IPS-NIHi11 (cell line): ENCODE data around the gene DNAH9.
"Not testable (repeated sequence)": the region's sequence is repeated elsewhere in the genome, so short reads cannot be mapped to it uniquely, and the experiment has no call there.

Experiments
- DNase-seq: peaks from one replicate; pipeline ENCODE4 v3.0.0; 2012; ENCODE audit warnings: mixed read lengths, low spot score

The DNAH9 gene

DNA sequence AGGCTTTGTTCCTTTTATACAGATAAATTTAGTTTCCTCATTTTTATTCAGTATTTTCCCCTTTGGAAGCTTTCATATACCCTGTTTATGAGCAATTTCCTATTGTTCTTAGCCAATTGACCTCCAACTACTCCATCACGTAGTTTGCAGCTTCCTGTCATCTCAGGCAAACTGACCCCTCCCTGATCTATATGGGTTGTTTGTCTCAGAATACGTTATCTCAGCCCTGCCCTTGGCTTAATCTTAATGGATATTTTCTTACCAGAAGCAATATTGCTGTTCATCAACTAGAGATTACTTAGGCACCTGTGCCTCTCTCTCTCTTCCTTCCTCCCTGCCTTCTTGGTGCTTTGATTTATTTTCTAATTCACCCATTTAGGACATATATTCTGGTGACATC is 317.8 kb downstream of the DNAH9 start:
- no peak for DNase-seq

DNA sequence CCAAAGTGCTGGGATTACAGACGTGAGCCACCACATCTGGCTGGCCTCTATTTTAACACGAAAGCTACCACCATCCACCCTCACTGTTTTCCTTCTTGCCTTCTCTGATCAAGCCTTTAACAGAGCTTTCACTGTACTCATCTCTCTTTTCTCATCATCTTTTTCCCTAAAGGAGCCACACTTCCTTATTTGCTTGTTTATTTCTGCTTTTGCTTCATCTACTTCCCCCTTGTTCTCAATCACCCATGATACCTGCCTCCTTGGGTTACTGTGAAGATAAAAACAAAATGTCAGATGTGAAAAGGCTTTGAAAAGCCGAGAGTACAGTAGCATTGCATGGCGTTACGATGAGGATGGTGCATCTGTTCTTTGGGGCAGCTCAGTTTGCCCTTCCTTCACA is 319.1 kb downstream of the DNAH9 start:
- DNase-seq = no peak

DNA sequence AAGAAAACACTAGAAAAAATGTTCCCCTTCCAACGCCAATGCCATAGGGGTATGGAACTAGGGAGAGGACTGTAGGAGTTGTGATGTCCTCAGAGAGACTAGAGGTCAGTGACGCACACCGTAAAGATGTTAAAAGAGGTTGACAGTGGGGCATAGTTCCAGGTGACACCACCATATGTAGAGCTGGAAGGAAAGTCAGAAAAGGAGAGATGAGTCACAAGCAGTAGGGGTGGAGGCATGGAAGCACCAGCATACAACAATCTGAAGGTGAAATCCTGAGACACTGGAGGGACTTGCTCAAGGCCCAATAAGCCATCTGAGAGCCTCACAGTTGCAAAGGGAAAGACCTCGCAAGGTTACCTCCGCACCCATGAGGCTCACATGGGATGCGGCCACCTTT is 323.0 kb downstream of the DNAH9 start:
- no peak for DNase-seq

DNA sequence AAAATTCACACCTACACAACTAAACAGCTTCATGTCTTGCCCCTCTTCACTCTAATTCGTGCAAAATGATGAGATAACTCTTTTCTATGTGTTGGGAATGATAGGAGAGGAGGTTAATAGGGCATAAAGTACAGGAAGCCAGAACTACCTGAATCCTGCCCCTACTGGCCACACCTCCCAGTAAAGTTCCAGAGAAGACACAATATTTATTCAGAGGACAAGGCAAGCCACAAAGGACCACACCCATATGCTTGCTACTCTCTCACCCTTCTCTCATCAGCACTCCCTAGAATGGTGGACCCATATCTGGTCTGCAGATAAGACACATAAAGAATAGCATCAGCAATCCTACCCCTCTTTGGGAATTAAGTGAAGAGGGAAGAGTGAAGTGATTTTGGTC is 324.4 kb downstream of the DNAH9 start:
- DNase-seq = no peak

DNA sequence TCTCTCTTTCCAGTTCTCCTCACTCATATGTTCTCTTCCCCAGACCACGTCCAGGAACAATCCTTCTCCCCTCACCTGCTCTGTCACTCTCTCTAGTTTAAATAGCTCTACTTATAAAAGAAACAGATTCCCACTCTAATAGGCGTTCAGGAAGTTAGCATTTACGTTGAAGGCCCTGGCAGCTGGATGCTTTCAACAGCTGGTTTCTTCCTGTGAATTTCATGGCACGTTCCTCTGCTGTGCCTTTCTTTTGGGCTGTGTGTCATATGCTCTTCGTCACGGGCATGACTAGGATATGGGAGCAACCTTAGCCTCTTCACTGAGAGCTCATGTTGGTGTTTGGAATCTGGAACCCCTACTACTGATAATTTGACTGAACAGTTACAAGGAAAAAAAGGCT is 325.8 kb downstream of the DNAH9 start:
- no peak for DNase-seq

DNA sequence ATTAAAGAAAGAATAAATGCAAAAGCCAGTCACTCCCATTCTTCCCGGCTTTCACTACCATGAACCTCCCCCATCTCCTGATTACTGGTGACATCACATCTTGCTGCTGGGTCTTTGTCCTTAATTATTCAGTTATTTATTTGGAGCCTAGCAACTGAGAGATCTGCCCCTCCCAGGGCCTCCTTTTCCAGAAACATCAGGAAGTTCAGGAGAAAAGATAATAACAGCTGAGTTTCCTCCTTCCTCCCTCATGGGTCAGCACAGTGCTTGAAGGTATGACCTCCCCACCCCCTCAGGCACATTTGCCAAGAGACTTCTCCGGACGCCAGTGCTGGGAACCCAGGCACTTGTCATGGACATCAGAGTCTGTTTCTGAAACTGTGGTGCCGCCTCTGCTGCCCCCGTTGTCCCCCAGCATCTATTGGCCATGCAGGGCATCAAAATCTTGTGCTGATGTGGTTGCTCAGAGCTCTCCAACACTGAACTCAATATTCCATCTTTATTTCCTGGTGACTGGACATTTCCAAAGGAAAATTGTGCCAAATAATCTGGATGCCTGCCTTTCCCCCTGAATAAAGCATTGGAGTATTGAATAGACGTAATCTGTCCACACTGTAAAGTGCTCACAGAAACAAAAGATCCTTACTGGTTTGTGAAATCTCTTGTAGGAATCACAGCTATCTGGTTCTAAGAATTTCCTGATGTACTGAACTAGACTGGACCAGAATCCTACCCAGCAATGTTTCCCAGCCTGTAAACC is 327.2 kb downstream of the DNAH9 start:
- peak; percentile 23 for DNase-seq

DNA sequence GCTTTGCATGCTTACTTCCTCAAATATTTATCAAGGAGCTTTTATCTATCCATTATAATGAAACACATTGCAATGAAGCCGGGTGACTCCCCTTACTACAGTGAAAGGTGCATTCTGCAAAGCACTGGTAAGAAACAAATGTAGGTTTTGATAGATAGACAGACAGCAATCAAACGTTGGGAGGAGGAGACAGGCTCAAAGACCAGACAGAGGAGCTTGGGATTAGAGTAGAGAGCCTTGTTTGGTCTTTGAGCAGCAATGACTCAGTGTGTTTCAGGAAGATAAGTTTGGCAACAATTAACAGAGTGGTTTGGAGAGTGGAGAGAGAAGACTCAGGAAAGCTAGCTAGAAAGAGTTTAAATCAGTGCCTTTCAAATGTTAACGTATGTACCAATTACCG is 330.2 kb downstream of the DNAH9 start:
- no peak for DNase-seq

DNA sequence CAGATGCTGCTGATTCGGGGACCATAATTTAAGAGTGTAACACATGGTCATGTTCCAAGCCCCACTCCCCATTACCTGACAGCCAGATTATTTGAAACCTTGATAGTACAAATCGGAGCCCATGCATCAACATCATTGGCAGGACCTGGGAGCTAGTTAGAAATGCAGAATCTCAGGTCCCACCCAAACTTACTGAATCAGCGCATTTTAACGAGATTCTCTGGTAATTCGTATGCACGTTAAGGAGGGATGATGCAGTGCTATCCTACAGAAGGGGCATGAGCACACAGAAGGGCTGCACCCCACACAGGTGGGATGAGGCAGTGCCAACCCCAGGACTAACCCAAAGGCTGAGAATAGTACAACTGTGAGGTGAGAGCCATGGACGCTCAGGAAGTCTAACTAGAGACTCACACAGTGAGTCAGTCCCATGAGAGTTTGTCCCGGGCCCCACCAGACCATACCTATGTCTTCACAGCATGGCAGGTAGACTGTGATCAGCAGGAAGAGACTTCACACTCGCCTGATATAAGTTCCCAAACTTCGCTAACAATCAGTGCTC is 334.1 kb downstream of the DNAH9 start:
- no peak for DNase-seq

DNA sequence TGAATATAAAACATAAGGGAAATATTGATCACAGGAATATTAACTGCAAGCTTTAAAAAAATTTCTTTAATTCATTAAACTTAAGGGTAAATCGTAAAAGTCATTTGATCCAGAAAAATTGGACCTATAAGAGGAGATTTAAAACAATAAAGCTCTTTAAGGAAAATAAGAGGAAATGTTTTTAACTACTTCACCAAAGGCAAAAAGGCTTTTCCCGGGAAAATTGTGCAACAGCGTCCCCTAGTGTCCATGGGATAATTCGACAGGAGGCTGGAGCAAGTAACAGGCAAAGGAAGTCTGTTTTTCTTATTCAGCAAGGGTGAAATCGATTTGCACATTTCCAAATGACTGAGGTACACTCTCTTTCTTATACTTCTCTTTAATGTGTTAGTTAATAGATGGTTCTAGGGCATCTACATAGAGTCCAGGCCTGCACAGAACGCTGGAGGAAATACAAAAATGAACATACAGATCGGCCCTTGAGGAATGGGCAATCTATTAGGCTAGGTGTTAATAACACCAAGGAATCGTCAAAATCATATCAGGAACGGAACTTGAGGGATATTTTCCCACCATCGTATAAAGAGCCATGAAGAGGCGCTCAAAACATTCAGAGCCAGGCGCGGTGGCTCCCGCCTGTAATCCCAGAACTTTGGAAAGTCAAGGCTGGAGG is 337.6 kb downstream of the DNAH9 start:
- peak; percentile 64 for DNase-seq

DNA sequence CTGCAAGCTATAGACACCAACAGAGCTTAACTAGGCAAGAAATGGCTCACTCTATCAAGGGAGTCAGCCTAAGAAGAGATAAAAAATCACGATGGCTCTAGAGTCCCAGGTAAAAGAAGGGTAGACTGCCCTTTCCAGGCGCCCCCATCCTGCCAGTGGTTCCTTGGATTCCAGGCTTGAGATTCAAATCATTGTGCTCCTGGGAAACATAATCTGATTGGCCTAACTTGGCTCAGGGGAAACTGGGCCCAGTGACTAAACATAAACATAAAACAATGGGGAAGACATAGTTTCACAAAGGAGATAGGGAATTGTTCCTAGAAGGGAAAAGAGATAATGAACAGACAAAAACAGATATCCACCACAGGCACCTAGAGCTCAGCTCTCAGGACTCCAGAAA is 342.6 kb downstream of the DNAH9 start:
- no peak for DNase-seq

DNA sequence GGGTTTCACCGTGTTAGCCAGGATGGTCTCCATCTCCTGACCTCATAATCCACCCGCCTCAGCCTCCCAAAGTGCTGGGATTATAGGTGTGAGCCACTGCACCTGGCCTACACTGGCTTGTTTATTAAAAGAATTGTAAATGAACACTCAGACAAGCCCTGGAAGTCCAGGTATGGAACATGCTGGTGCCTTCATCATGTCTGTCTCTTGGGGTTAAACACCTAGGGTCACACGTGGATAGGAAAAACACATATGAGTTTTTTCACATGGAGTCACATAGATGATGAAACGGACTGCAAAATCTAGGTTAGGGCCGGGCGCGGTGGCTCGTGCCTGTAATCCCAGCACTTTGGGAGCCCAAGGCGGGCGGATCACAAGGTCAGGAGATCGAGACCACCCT is 344.8 kb downstream of the DNAH9 start:
- not testable (repeated sequence) for DNase-seq

DNA sequence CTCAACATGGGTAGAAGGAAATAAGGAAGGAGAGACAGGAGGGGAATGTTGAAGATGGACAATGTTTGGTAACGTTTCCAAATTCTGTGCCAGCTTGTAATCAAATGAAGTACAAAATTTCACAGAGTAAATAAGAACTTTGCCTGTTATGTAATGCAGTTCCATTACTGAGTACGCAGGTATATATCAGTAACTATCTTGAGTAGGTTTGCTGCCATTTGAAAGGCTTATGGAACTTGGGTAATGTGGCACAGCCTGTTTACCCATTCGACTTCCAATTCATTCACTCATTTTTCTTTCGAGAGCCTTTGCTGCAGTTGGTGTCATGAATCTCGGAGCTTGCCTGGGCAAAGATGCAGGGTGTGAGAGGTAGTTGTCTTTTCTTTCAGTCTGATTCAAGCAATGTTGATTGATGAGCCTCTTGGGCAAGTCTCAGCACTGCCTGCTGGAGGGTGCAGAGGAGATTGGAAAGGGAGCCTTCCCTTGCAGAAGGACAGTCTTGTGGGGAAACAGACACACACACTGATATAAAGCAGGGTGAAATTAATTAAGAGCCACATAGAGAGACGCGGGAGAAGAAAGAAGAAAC is 345.6 kb downstream of the DNAH9 start:
- DNase-seq = no peak

DNA sequence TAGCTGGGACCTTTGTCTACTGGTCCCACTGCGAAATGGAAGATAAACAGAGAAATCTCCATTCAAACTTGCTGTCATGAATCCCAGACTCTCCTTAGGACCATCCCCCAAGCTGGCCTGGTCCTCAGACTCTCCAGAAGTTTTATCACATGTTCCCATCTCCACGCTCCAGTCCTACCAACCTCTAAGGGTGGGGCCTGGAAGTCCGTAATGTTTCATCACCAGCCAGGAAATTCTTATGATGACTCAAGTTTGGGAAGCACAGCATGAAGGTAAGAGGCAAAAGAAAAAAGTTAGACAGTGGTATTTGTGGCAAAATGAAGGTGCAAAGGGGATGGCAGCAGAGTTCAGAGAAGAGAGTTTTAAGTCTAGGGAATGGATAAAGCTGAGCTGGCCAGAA is 346.3 kb downstream of the DNAH9 start:
- no peak for DNase-seq

DNA sequence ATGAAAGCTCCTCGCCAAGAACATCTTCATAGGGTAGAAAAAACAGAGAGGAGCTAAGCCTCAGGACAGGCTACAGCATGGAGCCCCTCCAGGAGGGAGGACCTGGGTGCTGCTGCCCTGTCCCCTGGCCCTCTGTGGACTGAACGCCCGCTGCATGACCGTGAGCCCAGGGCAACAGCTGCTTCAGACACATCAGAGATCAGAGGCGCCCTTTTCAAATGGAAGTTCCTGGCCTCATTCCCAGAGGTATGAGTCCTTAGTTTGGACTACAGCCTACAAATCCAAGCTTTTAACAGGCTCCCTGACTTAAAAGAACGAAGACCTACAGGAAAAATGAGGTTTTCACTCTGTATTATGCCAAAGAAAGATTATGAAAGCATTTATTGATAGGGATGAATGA is 350.5 kb downstream of the DNAH9 start:
- DNase-seq = no peak

DNA sequence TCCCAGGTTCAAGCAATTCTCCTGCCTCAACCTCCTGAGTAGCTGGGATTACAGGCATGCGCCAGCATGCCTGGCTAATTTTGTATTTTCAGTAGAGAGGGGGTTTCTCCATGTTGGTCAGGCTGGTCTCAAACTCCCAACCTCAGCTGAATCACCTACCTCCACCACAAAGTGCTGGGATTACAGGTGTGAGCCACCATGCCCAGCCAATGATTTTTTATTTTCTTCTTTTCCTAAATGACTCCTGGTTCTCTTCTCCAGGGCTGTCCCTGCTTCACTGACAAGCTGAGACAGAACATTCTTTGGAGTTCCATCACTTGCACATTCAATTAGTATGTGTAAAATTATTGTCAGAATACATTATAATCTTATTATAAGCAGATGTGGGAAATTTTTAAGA is 351.3 kb downstream of the DNAH9 start:
- DNase-seq = not testable (repeated sequence)

DNA sequence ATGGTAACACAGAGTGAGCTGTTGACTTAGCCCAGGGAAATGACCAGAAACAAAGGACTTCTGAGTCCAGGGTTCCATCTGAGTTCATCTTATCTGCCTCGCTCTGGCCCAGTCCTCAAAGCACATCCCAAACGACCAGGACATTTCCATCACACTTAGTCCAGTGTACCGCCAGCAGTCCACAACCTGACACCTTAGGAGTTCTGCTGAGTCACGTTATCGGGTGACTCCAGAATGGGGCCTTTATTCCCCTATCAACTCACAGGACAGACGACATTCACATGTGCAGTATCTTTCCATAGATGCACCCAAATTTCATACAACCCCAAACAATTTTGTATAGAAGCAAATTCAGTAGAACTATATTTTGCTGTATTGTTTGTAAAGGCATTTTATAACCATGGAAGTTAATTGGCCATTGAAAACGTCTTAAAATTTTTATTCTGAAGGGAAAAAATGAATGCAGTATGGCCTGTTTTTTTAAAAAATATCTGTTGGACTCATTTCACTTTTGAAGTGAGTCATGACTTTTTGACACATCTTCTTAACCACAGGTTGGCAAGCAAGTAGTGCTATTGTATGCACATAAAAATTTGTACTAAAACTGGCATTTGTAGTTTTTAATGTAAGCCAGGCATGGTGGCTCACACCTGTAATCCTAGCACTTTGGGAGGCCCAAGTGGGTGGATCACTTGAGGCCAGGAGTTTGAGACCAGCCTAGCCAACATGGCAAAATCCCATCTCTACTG is 352.7 kb downstream of the DNAH9 start:
- DNase-seq = no peak

DNA sequence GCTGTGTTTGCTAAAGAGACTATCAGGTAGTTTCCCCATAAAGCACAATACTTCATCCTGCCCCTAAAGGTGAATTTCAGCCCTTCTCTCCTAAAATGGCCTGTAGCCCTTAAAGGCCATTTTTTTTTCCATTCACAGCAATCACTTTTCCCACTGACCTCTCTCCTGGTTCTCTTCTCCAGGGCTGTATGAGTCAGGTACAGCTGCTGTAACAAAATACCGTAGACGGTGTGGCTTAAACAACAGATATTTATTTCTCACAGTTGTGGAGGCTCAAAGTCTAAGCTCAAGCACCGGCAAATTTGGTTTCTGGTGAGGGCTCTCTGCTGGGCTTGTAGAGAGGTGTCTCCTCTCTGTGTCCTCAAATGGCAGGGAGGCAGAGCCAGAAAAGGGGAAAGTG is 354.3 kb downstream of the DNAH9 start:
- DNase-seq = no peak

DNA sequence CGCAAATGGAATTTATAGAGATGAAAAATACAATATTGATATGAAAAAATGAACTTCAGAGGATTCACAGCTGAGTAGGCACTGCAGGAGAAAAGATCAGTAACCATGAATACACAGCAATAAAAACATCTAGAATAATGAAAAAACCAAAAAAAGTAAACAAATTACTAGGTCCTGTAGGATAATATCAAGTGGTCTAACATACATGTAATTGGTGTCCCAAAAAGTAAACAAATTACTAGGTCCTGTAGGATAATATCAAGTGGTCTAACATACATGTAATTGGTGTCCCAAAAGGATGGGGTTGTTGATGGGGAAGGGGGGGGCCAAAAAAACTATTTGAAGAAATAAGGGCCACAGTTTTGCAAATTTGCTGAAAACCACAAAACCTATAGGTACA is 355.7 kb downstream of the DNAH9 start:
- DNase-seq = no peak

DNA sequence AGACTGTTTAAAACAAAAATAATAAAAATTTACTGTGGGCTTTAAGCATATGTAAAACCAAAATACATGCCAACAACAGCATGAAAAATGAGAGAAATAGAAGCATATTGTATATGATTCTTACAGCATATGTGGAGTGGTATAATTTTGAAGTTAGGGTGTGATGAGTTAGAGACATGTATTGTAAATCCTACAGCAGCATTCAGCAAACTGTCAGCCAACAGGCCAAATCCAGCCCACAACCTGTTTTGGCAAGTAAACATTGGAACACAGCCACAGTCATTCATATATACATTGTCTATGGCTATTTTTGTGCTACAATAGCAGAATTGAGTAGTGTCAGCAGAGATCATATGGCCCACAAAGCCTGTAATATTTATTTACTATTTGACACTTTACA is 356.7 kb downstream of the DNAH9 start:
- no peak for DNase-seq

DNA sequence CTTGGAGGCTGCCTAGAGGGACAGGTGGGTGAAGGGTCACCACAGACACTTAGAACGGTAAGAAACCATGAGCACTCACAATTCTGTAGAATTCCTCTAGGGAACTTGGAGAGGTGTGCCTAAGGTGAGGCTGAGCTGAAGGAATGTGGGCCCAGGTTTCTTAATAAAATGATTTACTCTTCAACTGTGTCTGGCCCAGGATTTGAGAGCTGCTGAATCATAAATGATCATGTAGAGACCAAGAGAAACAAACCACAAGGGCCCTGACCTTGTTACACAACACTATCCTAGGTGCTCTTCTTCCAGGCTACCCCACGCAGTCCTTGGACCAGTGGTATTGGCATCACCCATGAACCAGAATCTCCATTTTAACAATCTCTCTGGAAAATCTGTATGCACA is 371.3 kb downstream of the DNAH9 start:
- DNase-seq = no peak

DNA sequence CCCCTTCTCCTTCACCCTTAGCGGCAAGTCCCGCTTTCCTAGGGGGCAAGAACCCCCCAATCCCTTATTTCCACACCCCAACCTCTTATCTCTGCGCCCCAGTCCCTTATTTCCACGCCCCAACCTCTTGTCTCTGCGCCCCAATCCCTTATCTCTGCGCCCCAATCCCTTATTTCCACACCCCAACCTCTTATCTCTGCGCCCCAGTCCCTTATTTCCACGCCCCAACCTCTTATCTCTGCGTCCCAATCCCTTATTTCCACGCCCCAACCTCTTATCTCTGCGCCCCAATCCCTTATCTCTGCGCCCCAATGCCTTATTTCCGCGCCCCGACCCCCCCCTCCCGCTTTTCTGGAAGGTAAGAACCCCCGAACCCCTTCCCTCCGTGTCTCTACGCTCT is 374.5 kb downstream of the DNAH9 start:
- not testable (repeated sequence) for DNase-seq

DNA sequence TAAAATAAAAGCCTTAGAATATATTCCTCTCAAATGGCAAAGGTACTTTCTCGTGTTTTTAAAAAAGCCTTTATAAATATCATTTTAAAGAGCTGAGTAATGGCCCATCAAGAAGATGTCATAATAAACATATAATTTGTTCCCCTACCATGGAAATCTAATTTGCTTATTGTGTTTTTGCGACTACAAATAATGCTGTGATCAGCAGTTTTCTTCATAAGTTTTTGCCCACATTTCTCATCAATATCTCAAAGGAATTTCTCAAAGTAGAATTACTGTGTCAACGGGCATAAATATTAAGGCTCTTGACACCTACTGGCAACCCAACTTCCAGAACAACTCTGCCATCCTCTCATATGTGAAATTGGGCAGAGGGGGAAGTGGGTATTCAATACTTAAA is 381.5 kb downstream of the DNAH9 start:
- DNase-seq = no peak

DNA sequence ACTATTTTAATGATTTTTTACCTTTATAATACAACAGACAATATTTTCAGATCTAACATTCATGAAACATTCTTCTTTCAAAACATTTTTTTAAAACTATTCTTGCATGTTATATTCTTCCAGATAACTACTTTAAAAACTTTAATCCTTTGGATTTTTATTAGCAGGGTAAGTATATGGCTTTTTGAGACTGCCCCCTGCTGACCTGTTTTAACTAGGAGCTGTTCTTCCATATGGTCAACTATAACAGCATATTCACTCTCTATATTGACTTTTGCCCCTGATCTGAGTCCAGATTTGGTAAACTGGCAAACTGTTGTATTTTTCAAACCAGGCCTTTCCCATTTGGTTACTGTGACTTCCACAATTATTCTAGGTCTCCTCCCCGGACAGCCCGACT is 382.5 kb downstream of the DNAH9 start:
- DNase-seq = no peak
